ENCODE results near the gene JAZF1.

JAZF1 gene

GRCh38 chr7:28077616-28078015 is 103.0 kb downstream of the JAZF1 start:
- no peak for FAIRE-seq
- DNase-seq (ENCODE audit: low spot score): no peak

GRCh38 chr7:28076423-28077200 is 104.0 kb downstream of the JAZF1 start:
- no peak for FAIRE-seq
- DNase-seq (ENCODE audit: low spot score): no peak

GRCh38 chr7:28075674-28076358 is 104.8 kb downstream of the JAZF1 start:
- no peak for DNase-seq (ENCODE audit: low spot score)
- no peak for FAIRE-seq

GRCh38 chr7:28072876-28073514 is 107.6 kb downstream of the JAZF1 start:
- DNase-seq (ENCODE audit: low spot score) (no peak), FAIRE-seq (no peak)

- FAIRE-seq (no peak), DNase-seq (ENCODE audit: low spot score) (no peak)
Observed at GRCh38 chr7:28071570-28071969, 109.0 kb downstream of the JAZF1 start.

- FAIRE-seq (no peak), DNase-seq (ENCODE audit: low spot score) (no peak)
Observed at GRCh38 chr7:28070297-28071055, 110.1 kb downstream of the JAZF1 start.

GRCh38 chr7:28069807-28070206 is 110.8 kb downstream of the JAZF1 start:
- FAIRE-seq: no peak
- no peak for DNase-seq (ENCODE audit: low spot score)

GRCh38 chr7:28069388-28069787 is 111.2 kb downstream of the JAZF1 start:
- FAIRE-seq (no peak), DNase-seq (ENCODE audit: low spot score) (no peak)

GRCh38 chr7:28068811-28069216 is 111.8 kb downstream of the JAZF1 start:
- DNase-seq (ENCODE audit: low spot score) (no peak), FAIRE-seq (no peak)

GRCh38 chr7:28067171-28067570 is 113.4 kb downstream of the JAZF1 start:
- FAIRE-seq: no peak
- no peak for DNase-seq (ENCODE audit: low spot score)

- DNase-seq (ENCODE audit: low spot score) (no peak), FAIRE-seq (no peak)
Observed at GRCh38 chr7:28065721-28066285, 114.8 kb downstream of the JAZF1 start.

GRCh38 chr7:28065308-28065707 is 115.3 kb downstream of the JAZF1 start:
- DNase-seq (ENCODE audit: low spot score): no peak

GRCh38 chr7:28064437-28064836 is 116.2 kb downstream of the JAZF1 start:
- FAIRE-seq (no peak), DNase-seq (ENCODE audit: low spot score) (no peak)

More at GRCh38 chr7:28065308-28065707, 115.3 kb downstream of the JAZF1 start:
- FAIRE-seq: no peak

- FAIRE-seq (peak; percentile 96), DNase-seq (ENCODE audit: low spot score) (peak; percentile 62)
Observed at GRCh38 chr7:28062197-28062991, 118.2 kb downstream of the JAZF1 start.

GRCh38 chr7:28061824-28062196 is 118.8 kb downstream of the JAZF1 start:
- DNase-seq (ENCODE audit: low spot score) (no peak), FAIRE-seq (no peak)

- DNase-seq (ENCODE audit: low spot score) (no peak), FAIRE-seq (no peak)
Observed at GRCh38 chr7:28060371-28060950, 120.1 kb downstream of the JAZF1 start.

- FAIRE-seq (peak; percentile 96), DNase-seq (ENCODE audit: low spot score) (peak; percentile 64)
Observed at GRCh38 chr7:28055161-28055544, 125.4 kb downstream of the JAZF1 start.

- FAIRE-seq: peak; percentile 90
- DNase-seq (ENCODE audit: low spot score): peak; percentile 65
Observed at GRCh38 chr7:28054531-28055160, 125.9 kb downstream of the JAZF1 start.

- FAIRE-seq: peak; percentile 69
Observed at GRCh38 chr7:28052933-28053332, 127.7 kb downstream of the JAZF1 start.

GRCh38 chr7:28048694-28049093 is 131.9 kb downstream of the JAZF1 start:
- FAIRE-seq (no peak), DNase-seq (ENCODE audit: low spot score) (no peak)

More at GRCh38 chr7:28052933-28053332, 127.7 kb downstream of the JAZF1 start:
- no peak for DNase-seq (ENCODE audit: low spot score)

Measured in urothelium cell line (cell line).